Measurements from ENCODE around the gene RESF1.

The RESF1 gene

GRCh38 chr12:32000373-32001005 lies 41.3 kb downstream of the RESF1 start:
- no peaks in the 10 kb centered on the region for H3K4me1 ChIP-seq (ENCODE audit: insufficient read depth, low read length, severe bottlenecking)
- H3K9me2 ChIP-seq (ENCODE audit: low read depth, low read length): no peaks in the 10 kb centered on the region
- no peaks in the 10 kb centered on the region for H3K9me3 ChIP-seq (ENCODE audit: low read length)
- no peak overlapping the region for H2AFZ ChIP-seq (ENCODE audit: low read length)
- H3K79me2 ChIP-seq (ENCODE audit: insufficient read depth, low read length): no peaks in the 10 kb centered on the region
- H3K9ac ChIP-seq (ENCODE audit: low read length): no peak overlapping the region
- no peak overlapping the region for H3K4me2 ChIP-seq (ENCODE audit: low read length)
- H3K27me3 ChIP-seq (ENCODE audit: insufficient read depth, low read length): no peaks in the 10 kb centered on the region
- no peak overlapping the region for H3K4me3 ChIP-seq (ENCODE audit: low read depth, low read length, poor library complexity, severe bottlenecking)
- no peaks in the 10 kb centered on the region for H3F3A ChIP-seq (ENCODE audit: insufficient read depth, low read length)
- no peaks in the 10 kb centered on the region for H4K20me1 ChIP-seq (ENCODE audit: insufficient read depth, low read length)
- H3K27ac ChIP-seq (ENCODE audit: low read depth, low read length, poor library complexity, severe bottlenecking): no peak overlapping the region
- TF ChIP-seq, protein P1, sequence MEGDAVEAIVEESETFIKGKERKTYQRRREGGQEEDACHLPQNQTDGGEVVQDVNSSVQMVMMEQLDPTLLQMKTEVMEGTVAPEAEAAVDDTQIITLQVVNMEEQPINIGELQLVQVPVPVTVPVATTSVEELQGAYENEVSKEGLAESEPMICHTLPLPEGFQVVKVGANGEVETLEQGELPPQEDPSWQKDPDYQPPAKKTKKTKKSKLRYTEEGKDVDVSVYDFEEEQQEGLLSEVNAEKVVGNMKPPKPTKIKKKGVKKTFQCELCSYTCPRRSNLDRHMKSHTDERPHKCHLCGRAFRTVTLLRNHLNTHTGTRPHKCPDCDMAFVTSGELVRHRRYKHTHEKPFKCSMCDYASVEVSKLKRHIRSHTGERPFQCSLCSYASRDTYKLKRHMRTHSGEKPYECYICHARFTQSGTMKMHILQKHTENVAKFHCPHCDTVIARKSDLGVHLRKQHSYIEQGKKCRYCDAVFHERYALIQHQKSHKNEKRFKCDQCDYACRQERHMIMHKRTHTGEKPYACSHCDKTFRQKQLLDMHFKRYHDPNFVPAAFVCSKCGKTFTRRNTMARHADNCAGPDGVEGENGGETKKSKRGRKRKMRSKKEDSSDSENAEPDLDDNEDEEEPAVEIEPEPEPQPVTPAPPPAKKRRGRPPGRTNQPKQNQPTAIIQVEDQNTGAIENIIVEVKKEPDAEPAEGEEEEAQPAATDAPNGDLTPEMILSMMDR (IDR thresholded peaks at IDR 0.05; ENCODE audit: low read length): no peak
- TF ChIP-seq EZH2 (IDR thresholded peaks at IDR 0.05; ENCODE audit: borderline replicate concordance, low read length): no peak
- H3K36me3 ChIP-seq (ENCODE audit: insufficient read depth, low read length): peaks cover 55% of the 10 kb centered on the region

DNA sequence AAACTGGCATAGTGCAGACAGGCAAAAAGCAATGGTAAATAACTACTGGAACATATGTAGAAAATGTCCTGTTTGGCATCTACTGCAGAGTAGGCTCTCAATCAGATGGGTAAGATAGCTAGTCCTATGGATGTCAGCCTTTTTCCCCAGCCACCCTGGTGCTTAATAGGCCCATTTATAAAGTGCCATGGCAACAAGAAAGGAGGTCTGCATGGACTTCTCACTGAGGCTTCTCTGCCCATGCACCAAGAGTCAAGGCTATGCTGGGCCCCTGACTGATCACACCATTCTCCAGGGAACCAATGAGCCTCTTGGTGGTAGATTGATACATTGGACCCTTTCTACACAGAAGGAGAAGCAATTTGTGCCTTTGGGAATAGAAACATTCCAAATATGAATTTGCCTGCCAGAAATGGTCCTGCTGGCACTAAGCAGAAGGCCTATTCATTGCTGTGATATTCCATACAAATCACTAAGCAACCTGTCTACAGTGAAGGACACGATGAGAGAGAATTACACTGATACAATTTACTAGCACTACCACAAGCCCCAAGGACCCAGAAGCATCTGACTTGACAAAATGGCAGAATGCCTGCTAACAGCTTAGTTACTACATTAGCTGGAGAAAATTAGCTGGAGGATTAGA lies 43.8 kb downstream of the RESF1 start:
- no peaks in the 10 kb centered on the region for H3K9me3 ChIP-seq (ENCODE audit: low read length)
- no peak overlapping the region for H3K27ac ChIP-seq (ENCODE audit: low read depth, low read length, poor library complexity, severe bottlenecking)
- H3K79me2 ChIP-seq (ENCODE audit: insufficient read depth, low read length): no peaks in the 10 kb centered on the region
- no peak overlapping the region for H3K9ac ChIP-seq (ENCODE audit: low read length)
- no peaks in the 10 kb centered on the region for H3K9me2 ChIP-seq (ENCODE audit: low read depth, low read length)
- H3K4me3 ChIP-seq (ENCODE audit: low read depth, low read length, poor library complexity, severe bottlenecking): no peak overlapping the region
- H3K4me1 ChIP-seq (ENCODE audit: insufficient read depth, low read length, severe bottlenecking): no peaks in the 10 kb centered on the region
- no peak overlapping the region for H3K4me2 ChIP-seq (ENCODE audit: low read length)
- no peaks in the 10 kb centered on the region for H4K20me1 ChIP-seq (ENCODE audit: insufficient read depth, low read length)
- no peaks in the 10 kb centered on the region for H3K27me3 ChIP-seq (ENCODE audit: insufficient read depth, low read length)
- no peak for TF ChIP-seq EZH2 (IDR thresholded peaks at IDR 0.05; ENCODE audit: borderline replicate concordance, low read length)
- TF ChIP-seq, protein P1 (IDR thresholded peaks at IDR 0.05; ENCODE audit: low read length): no peak
- H3F3A ChIP-seq (ENCODE audit: insufficient read depth, low read length): no peaks in the 10 kb centered on the region
- H3K36me3 ChIP-seq (ENCODE audit: insufficient read depth, low read length): peaks cover 30% of the 10 kb centered on the region
- no peak overlapping the region for H2AFZ ChIP-seq (ENCODE audit: low read length)

- H3K79me2 ChIP-seq (ENCODE audit: insufficient read depth, low read length): no peaks in the 10 kb centered on the region
- H2AFZ ChIP-seq (ENCODE audit: low read length): no peak overlapping the region
- no peak overlapping the region for H3K27ac ChIP-seq (ENCODE audit: low read depth, low read length, poor library complexity, severe bottlenecking)
- no peaks in the 10 kb centered on the region for H3K27me3 ChIP-seq (ENCODE audit: insufficient read depth, low read length)
- no peak overlapping the region for H3K4me2 ChIP-seq (ENCODE audit: low read length)
- no peak overlapping the region for H3K4me3 ChIP-seq (ENCODE audit: low read depth, low read length, poor library complexity, severe bottlenecking)
- TF ChIP-seq, protein P1 (IDR thresholded peaks at IDR 0.05; ENCODE audit: low read length): no peak
- no peak for TF ChIP-seq EZH2 (IDR thresholded peaks at IDR 0.05; ENCODE audit: borderline replicate concordance, low read length)
- no peaks in the 10 kb centered on the region for H3K9me2 ChIP-seq (ENCODE audit: low read depth, low read length)
- no peaks in the 10 kb centered on the region for H3F3A ChIP-seq (ENCODE audit: insufficient read depth, low read length)
- H3K9ac ChIP-seq (ENCODE audit: low read length): no peak overlapping the region
- no peaks in the 10 kb centered on the region for H3K4me1 ChIP-seq (ENCODE audit: insufficient read depth, low read length, severe bottlenecking)
- H4K20me1 ChIP-seq (ENCODE audit: insufficient read depth, low read length): no peaks in the 10 kb centered on the region
- H3K36me3 ChIP-seq (ENCODE audit: insufficient read depth, low read length): peaks cover 25% of the 10 kb centered on the region
- no peaks in the 10 kb centered on the region for H3K9me3 ChIP-seq (ENCODE audit: low read length)
These were observed 44.4 kb downstream of the RESF1 start for GRCh38 chr12:32003654-32004053.
